ENCODE results near the gene CISTR. TPM values are rescaled to one million over a fixed set of nuclear protein-coding genes. Genes with fewer than 3 reads are reported as not detected.

Gene CISTR
- total RNA-seq, 6 donors from 2014 or later: not detected

- no peak for DNase-seq
- Histone ChIP-seq H3K27ac (no peak overlapping the region), H3K36me3 (no peaks in the 10 kb centered on the region), H3K4me3 (no peak overlapping the region), H3K9me3 (no peaks in the 10 kb centered on the region), H3K27me3 (peaks cover 0 to 32% (median 16%) of the 10 kb centered on the region in 4 donors), H3K4me1 (peaks cover 19 to 22% (median 21%) of the 10 kb centered on the region in 4 donors)
- no peak for TF ChIP-seq CTCF (IDR thresholded peaks at IDR 0.05)
- no peak for TF ChIP-seq POLR2A (IDR thresholded peaks at IDR 0.05)
- no peak for TF ChIP-seq EP300 (IDR thresholded peaks at IDR 0.05)
- TF ChIP-seq POLR2AphosphoS5 (IDR thresholded peaks at IDR 0.05): no peak
- WGBS, 2 donors: 80 to 81% methylated on average over 14 of the region's 14 CpGs
- ATAC-seq (ENCODE audit: low FRiP score in 2 of 2): no peak
Observed at GRCh38 chr12:53737093-53737808, 14.5 kb downstream of the CISTR start.

DNA sequence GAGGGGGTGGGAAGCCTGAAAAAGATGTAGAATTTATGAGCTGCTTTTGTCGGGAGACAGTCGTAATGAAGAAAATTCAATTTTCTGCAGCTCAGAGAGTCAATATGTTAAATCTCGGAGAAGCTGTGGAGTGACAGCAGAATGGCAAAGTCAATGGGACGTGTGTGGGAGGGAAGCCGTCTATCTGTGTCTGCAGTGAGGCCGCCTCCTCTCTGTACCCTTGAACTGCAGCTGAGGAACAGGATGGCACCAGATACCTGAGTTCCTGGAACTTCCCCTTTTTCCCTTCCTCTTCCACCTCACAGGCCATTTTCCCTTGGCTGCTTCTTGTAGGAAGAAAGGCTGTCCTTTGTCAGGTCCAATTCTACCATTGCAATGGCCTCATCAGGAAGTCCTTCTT, 15.2 kb downstream of the CISTR start:
- Histone ChIP-seq H3K4me1 (peaks cover 19 to 22% (median 21%) of the 10 kb centered on the region in 4 donors), H3K27ac (no peak overlapping the region), H3K4me3 (no peak overlapping the region), H3K9me3 (no peaks in the 10 kb centered on the region), H3K36me3 (no peaks in the 10 kb centered on the region), H3K27me3 (peaks cover 0 to 32% (median 16%) of the 10 kb centered on the region in 4 donors)
- WGBS, 2 donors: 79 to 91% methylated on average over 6 of the region's 6 CpGs
- no peak for TF ChIP-seq POLR2AphosphoS5 (IDR thresholded peaks at IDR 0.05)
- no peak for TF ChIP-seq CTCF (IDR thresholded peaks at IDR 0.05)
- TF ChIP-seq EP300 (IDR thresholded peaks at IDR 0.05): no peak
- TF ChIP-seq POLR2A (IDR thresholded peaks at IDR 0.05): no peak
- no peak for DNase-seq
- no peak for ATAC-seq (ENCODE audit: low FRiP score in 2 of 2)

DNA sequence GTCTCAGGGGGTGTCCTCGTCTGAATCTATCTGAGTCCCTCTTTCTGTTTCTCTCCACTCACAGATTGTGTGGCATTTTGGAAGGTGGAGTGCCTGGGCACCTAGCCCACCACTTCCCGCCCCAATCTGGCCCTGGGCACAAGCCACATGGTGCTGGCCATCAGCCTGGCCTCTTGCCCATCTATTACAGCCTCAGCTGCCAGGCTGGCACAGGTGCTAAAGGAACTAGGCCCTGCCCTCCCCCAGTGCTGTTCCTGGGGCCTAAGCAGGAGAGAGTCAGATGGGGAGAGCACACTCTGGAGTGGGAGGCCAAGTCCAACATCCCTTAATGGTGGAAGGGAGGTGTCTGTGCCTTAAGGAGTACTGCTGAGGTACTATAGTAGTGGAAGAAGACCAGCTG, 16.2 kb downstream of the CISTR start:
- no peaks in the 10 kb centered on the region for H3K36me3 ChIP-seq
- ATAC-seq (ENCODE audit: low FRiP score in 2 of 2): no peak
- peaks cover 0 to 32% (median 14%) of the 10 kb centered on the region in 4 donors for H3K27me3 ChIP-seq
- H3K9me3 ChIP-seq: no peaks in the 10 kb centered on the region
- H3K4me1 ChIP-seq: peaks cover 19 to 22% (median 21%) of the 10 kb centered on the region in 4 donors
- WGBS, 2 donors: 54 to 60% methylated on average over 2 of the region's 2 CpGs
- TF ChIP-seq POLR2A (IDR thresholded peaks at IDR 0.05) (no peak), EP300 (IDR thresholded peaks at IDR 0.05) (no peak)
- no peak overlapping the region for H3K4me3 ChIP-seq
- no peak for DNase-seq
- no peak overlapping the region for H3K27ac ChIP-seq

DNA sequence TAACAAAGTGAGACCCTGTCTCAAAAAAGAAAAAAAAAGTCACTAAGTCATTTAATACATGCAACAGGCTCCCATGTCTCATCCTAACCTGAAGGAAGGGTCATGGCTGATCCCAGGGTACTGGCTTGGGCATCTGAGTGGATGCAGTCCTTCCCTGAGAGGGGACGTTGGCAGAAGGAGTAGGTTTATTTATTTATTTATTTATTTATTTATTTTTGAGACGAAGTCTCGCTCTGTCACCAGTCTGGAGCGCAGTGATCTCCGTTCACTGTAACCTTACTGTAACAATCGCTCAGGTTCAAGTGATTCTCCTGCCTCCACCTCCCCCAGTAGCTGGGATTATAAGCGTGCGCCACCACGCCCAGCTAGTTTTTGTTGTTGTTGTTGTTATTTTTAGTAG, 17.4 kb downstream of the CISTR start:
- Histone ChIP-seq H3K36me3 (no peaks in the 10 kb centered on the region), H3K27ac (no peak overlapping the region), H3K9me3 (no peaks in the 10 kb centered on the region), H3K27me3 (peaks cover 0 to 23% (median 10%) of the 10 kb centered on the region in 4 donors), H3K4me3 (no peak overlapping the region), H3K4me1 (peaks cover 13 to 14% (median 13%) of the 10 kb centered on the region in 4 donors)
- TF ChIP-seq POLR2A (IDR thresholded peaks at IDR 0.05) (no peak), CTCF (IDR thresholded peaks at IDR 0.05) (no peak), EP300 (IDR thresholded peaks at IDR 0.05) (no peak)
- 91 to 92% methylated on average over 9 of the region's 9 CpGs for WGBS, 2 donors
- DNase-seq (no peak), ATAC-seq (ENCODE audit: low FRiP score in 2 of 2) (no peak)

DNA sequence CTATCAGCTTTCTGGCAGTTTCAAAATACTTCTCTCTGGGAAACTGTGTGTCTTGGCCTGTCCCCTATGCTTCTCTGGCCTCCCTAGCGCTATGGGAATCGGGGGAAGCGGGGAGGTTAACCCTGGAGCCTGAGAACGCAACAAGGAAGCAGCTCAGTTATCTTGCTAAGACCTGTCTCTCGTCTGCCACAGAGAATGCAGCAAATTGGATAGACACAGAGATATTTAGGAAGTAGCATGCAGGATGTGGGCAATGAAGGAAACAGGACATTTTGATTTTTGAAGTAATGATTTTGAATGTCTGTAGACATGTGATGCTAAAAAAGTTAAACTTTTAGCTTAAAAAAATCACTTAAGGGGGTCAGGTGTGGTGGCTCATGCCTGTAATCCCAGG, 18.0 kb downstream of the CISTR start:
- 59 to 73% methylated on average over 5 of the region's 5 CpGs for WGBS, 2 donors
- Histone ChIP-seq H3K9me3 (no peaks in the 10 kb centered on the region), H3K27ac (no peak overlapping the region), H3K27me3 (peaks cover 0 to 16% (median 6%) of the 10 kb centered on the region in 4 donors), H3K4me3 (no peak overlapping the region), H3K36me3 (no peaks in the 10 kb centered on the region), H3K4me1 (peaks cover 6 to 8% (median 7%) of the 10 kb centered on the region in 4 donors)
- ATAC-seq (ENCODE audit: low FRiP score in 2 of 2) (no peak), DNase-seq (no peak)
- TF ChIP-seq POLR2A (IDR thresholded peaks at IDR 0.05): no peak
- no peak for TF ChIP-seq EP300 (IDR thresholded peaks at IDR 0.05)
- no peak for TF ChIP-seq CTCF (IDR thresholded peaks at IDR 0.05)
- TF ChIP-seq POLR2AphosphoS5 (IDR thresholded peaks at IDR 0.05): no peak
